ENCODE measurements around the gene USHBP1. TPM values are rescaled to one million over a fixed set of nuclear protein-coding genes. Genes with fewer than 3 reads are reported as not detected.

Gene USHBP1
- total and polyA plus RNA-seq, 2 of the 13 experiments (the other 11 are each of a cell fraction or from before 2014, with no cell fraction given) = 0.15 to 1.5 TPM

- peak; percentile 49; the same call in 1 of the 2 replicates for TF ChIP-seq ATF2 (CRISPR knock-in tag; IDR thresholded peaks at IDR 0.05)
- TF ChIP-seq ERF (CRISPR knock-in tag; IDR thresholded peaks at IDR 0.05) = peak; percentile 76; the same call in 1 of the 2 replicates
- TF ChIP-seq ZNF484 (CRISPR knock-in tag; IDR thresholded peaks at IDR 0.05; ENCODE audit: borderline replicate concordance, low read depth) = peak; percentile 62; the same call in 1 of the 2 replicates
- 0 out of 2 replicates have a peak, but pooled peaks have one; percentile 51 for TF ChIP-seq ZNF792 (CRISPR knock-in tag; IDR thresholded peaks at IDR 0.05)
- TF ChIP-seq ZBTB7A (CRISPR knock-in tag; IDR thresholded peaks at IDR 0.05) = 0 out of 2 replicates have a peak, but pooled peaks have one; percentile 18
- peak; percentile 68; the same call in 1 of the 2 replicates for TF ChIP-seq ZBTB34 (CRISPR knock-in tag; IDR thresholded peaks at IDR 0.05)
- peak; percentile 71; the same call in 1 of the 2 replicates for TF ChIP-seq BORCS8-MEF2B (CRISPR knock-in tag; IDR thresholded peaks at IDR 0.05)
- no peak for TF ChIP-seq ZBTB49 (CRISPR knock-in tag; IDR thresholded peaks at IDR 0.05; ENCODE audit: borderline replicate concordance)
- TF ChIP-seq CHCHD3 (CRISPR knock-in tag; IDR thresholded peaks at IDR 0.05) = no peak
- no peak for TF ChIP-seq ZBTB40 (IDR thresholded peaks at IDR 0.05)
- no peak; the same call in 1 of the 2 replicates for TF ChIP-seq ZBTB40 (CRISPR knock-in tag; IDR thresholded peaks at IDR 0.05)
- no peak for TF ChIP-seq PLSCR1 (CRISPR knock-in tag; IDR thresholded peaks at IDR 0.05; ENCODE audit: borderline replicate concordance)
- no peak for TF ChIP-seq PCBP1 (IDR thresholded peaks at IDR 0.05; ENCODE audit: borderline replicate concordance, low read depth, low read length)
Measured at GRCh38 chr19:17305517-17306284, 41.2 kb upstream of the USHBP1 start, which contains the start of gene MRPL34 (continued).

All from HepG2 (cell line).